Epithelial cell of prostate (primary cell): Measurements from ENCODE around the gene PPP1R1C.

Source experiments
- DNase-seq: peaks from one replicate; pipeline ENCODE4 v3.0.0-alpha.2; 2011; ENCODE audit warnings: low read depth, low spot score
- H3K27ac ChIP-seq: fragments of 450-650 bp; 2 replicates; pipeline ENCODE4 v1.5.1; 2017; ENCODE audit warnings: mild to moderate bottlenecking

PPP1R1C gene

DNA sequence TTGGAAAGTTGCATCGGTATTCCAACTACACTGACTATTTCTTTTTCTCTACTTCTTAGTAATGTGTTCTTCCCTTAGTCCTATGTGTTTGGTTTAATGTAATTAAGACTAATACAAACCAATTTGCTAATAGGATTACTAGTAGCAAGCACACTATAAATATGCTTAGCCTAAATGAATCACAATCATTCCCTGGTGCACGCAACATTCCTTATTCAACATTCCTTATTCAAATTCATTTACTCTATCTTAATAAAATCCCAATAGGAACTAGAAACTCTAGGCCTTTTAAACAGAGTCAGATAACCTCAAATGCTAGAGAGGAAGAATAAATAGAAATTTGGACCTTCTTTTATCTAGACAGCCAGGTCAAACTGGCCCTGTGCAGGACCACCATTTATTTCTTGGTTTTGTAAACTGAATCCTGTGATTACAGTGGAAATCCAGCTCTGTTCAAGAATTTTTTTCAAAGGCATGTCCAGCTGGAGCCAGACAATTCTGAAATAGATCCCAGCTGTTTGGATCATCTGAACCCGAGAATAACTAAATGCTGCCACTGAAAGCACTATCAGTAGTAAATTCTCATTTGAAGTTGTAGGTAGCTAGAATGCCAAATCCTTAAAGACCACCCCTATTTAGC, 103.1 kb downstream of the PPP1R1C start:
- H3K27ac ChIP-seq = no peak overlapping the region
- no peak for DNase-seq

- no peak for DNase-seq
- H3K27ac ChIP-seq = no peak overlapping the region
These were observed 104.8 kb downstream of the PPP1R1C start for GRCh38 chr2:182090486-182090885.

DNA sequence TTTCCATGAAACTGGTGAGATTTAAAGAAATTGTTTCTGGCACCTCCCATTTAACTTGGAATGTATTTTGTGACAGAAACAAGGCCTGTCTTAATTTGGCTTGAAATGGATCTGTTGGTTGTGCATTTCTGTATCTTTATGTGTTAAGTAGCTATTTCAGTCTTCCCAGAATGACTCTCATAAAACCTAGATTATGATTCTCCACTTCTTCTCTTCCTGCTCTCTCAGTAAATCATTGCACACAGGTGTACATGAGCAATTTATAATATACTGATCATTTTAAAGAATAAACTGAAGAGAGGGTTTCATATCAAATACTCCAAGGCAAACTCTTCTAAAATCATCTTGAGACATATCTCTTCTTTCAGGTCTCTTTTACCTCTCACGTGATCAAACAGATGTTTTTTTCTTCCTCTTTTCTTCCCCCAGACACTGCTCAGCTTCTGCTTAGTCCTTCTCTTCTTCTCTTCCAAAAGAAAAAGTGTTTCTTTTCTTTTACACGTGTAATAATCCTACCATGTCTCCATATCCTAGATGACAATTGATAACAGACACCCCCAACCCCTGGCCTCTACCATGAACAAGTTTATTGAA, 112.0 kb downstream of the PPP1R1C start:
- no peak for DNase-seq
- H3K27ac ChIP-seq = no peak overlapping the region

DNA sequence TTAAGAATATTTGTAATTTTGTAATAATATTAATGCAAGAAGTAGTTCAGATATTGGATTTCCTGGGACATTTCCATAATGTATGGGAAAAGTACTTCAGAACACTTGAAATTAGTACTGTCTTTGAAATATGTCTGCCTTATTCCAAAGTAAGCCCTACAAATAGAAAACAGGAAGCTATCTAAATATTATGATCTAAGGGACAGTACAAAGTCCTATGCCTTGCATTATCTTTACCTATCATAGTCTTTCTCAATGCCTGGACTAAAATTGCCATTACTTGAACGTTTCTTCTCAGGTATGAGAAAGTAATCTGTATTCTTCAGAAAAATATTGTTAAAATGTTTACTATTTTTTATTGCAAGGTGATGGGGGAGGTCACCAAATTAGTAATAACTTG, 113.0 kb downstream of the PPP1R1C start:
- H3K27ac ChIP-seq = no peak overlapping the region
- no peak for DNase-seq

GRCh38 chr2:182101263-182101662, 115.6 kb downstream of the PPP1R1C start:
- DNase-seq = no peak
- no peak overlapping the region for H3K27ac ChIP-seq

GRCh38 chr2:182103526-182103925, 117.9 kb downstream of the PPP1R1C start:
- no peak overlapping the region for H3K27ac ChIP-seq

DNA sequence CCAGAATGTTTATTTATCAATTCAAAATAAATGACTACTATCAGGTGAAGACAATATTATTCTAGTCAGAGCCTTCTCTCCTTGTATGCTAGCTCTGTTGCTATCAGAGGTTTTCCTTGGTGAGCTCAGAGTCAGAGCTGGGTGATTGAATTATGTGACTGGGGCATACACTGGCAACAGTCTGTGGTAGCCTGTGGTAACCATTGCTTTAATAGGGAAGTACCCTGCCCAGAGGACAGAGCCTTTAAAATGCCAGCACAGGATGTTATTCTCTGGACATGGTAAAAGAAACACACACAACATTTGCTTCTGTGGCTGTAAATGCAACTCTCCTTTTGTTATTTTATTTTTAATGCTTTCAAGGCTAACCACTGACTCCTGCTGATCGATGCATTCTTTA, 124.7 kb downstream of the PPP1R1C start:
- no peak overlapping the region for H3K27ac ChIP-seq
- no peak for DNase-seq

More at GRCh38 chr2:182103526-182103925, 117.9 kb downstream of the PPP1R1C start:
- DNase-seq = no peak

DNA sequence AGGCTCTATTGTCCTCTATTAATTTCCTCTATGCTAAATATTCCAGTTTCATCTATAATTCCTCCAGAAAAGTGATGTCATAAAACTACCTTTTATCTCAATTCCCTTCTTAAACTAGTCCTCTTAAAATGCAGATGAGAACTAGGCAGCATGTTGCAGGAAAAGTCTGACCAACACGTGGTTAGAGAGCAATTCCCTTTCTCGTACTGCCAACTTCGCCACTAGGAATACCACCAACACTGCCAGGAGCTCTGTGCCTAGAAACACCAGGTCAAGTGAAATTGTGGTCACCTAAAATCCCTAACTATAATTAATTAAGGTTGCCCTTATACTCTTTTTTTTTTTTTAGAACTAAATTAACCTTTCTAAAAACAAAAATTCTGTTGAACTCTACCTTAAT, 127.7 kb downstream of the PPP1R1C start:
- DNase-seq = no peak
- H3K27ac ChIP-seq = no peak overlapping the region

- no peak overlapping the region for H3K27ac ChIP-seq
- peak; percentile 61 for DNase-seq
These were observed 129.6 kb downstream of the PPP1R1C start for GRCh38 chr2:182115258-182115657.

GRCh38 chr2:182116774-182117173, 131.1 kb downstream of the PPP1R1C start:
- no peak for DNase-seq
- no peak overlapping the region for H3K27ac ChIP-seq

GRCh38 chr2:182117196-182117595, 131.5 kb downstream of the PPP1R1C start:
- DNase-seq = no peak
- H3K27ac ChIP-seq = no peak overlapping the region

DNA sequence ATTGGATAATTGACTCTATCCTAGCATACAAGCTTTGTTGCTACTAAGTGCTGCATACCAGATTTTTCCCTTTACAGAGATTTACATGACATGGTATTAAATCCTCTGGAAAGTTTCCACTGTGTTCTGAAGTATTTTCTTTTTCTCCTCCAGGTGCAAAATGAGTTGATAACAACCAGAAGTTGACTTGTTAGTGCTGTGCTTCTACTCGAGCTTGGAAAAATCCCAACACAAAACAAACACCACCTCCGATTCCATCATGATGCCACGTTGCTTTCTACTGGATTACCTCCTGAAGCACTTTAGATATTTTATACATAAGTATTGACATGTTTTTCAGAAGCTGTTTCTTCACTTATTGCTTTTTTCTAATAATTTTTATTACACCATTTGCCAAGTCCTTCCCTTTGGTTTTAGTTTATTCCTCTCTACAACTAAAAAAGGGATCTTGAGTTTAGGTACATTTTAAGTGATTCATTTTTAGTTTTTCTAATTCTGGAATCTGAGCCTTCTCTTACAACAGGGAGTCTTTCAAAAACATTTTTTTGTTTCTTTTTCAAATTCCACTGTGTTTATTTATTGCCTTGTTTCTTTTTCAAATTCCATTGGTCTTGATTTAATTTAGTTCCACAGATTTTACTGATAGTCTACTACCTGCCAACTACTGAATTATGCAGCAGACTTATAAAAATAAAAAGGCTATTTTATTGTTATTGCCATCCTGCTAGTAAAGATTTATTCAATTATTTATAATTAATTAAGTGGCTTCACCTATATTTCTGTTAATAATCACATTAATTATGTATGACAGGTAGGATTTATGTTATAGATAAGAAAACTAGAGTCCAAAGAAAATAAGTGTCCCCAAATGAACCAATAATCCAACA, 143.4 kb downstream of the PPP1R1C start:
- no peak overlapping the region for H3K27ac ChIP-seq
- no peak for DNase-seq

- H3K27ac ChIP-seq = no peak overlapping the region
- no peak for DNase-seq
These were observed 147.0 kb downstream of the PPP1R1C start for GRCh38 chr2:182132605-182133004.

DNA sequence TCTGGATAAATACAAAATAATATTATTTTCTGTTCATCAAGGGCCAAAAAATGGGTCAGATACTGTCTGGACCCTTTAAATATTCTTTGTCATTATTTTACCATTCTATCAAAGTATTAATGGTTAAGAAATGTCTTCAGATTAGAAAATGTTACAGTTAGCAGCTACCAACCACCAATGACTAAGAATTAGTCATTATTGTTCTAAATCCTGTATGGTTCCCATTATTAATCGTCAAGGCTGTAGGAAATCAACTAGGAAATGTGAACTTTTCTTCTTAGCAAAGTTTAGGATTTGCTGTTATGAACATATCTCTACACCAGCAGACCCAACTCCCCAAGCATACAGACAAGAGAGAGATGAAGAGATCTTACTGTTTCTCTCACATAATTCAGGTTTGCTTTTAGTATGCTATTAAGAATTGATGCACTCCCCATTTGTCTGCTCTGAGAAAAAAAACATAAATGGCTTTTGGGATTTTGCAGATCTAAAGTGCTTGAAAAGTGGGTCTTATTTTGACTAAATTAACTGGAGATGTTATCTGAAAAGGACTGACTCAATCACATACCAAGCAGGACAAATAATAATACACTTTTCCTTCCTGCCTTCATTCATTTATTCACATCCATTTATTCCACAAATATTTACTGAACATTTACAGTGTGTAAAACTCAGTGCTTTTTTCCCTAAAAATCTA, 147.7 kb downstream of the PPP1R1C start:
- H3K27ac ChIP-seq = no peak overlapping the region
- no peak for DNase-seq

DNA sequence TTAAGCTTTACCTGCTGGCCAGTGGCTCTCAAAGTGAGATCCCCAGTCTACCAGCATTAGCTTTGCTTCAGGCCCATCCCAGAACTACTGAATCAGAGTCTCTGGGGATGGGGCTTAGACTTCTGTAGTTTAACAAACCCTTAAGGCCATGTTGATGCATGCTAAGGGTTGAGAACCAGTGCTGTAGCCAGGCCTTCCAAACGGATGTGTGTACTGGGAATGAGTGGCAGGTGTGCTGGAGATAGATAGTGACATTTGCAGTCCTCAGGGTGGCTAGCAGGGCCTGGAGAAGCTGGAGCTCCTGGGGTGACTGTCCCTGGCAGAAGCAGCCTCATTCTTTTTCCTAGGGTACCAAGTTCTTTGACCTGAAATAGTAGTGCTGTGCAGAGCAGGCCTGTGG, 148.5 kb downstream of the PPP1R1C start:
- no peak for DNase-seq
- H3K27ac ChIP-seq = no peak overlapping the region

- DNase-seq = no peak
- H3K27ac ChIP-seq = no peak overlapping the region
These were observed 156.4 kb downstream of the PPP1R1C start for GRCh38 chr2:182142062-182142461.

- H3K27ac ChIP-seq = no peak overlapping the region
- no peak for DNase-seq
These were observed 158.6 kb downstream of the PPP1R1C start for GRCh38 chr2:182144041-182144775.

GRCh38 chr2:182144776-182145165, 159.1 kb downstream of the PPP1R1C start:
- DNase-seq = no peak

GRCh38 chr2:182148344-182148743, 162.7 kb downstream of the PPP1R1C start:
- DNase-seq = no peak

More at GRCh38 chr2:182144776-182145165, 159.1 kb downstream of the PPP1R1C start:
- no peak overlapping the region for H3K27ac ChIP-seq

DNA sequence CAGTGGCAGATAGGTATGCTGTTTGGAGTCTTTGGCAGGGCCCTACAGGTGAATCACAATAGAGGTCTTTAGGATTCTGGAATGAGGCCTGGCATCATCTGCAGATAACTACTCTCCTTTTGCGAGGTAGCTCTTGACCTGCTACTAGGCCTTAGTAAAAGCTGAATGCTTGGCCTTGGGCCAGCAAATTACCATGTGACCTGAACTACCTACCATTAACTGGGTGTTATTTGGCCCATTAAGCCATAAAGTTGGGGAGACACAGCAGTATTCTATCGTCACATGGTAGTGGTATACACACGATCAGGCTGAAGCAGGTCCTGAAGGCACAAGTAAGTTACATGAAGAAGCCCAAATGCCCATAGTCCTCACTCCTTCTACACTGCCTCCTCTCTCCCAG, 178.2 kb downstream of the PPP1R1C start:
- no peak for DNase-seq

More at GRCh38 chr2:182148344-182148743, 162.7 kb downstream of the PPP1R1C start:
- no peak overlapping the region for H3K27ac ChIP-seq

More for the DNA sequence above, 178.2 kb downstream of the PPP1R1C start:
- no peak overlapping the region for H3K27ac ChIP-seq
